Measurements from ENCODE around the gene DLX2. TPM values are rescaled to one million over a fixed set of nuclear protein-coding genes. Genes with fewer than 3 reads are reported as not detected.

The DLX2 gene
- polyA plus RNA-seq, 2 of the 4 experiments (the other 2 are of a cell fraction): 0.04 to 0.19 TPM

DNA sequence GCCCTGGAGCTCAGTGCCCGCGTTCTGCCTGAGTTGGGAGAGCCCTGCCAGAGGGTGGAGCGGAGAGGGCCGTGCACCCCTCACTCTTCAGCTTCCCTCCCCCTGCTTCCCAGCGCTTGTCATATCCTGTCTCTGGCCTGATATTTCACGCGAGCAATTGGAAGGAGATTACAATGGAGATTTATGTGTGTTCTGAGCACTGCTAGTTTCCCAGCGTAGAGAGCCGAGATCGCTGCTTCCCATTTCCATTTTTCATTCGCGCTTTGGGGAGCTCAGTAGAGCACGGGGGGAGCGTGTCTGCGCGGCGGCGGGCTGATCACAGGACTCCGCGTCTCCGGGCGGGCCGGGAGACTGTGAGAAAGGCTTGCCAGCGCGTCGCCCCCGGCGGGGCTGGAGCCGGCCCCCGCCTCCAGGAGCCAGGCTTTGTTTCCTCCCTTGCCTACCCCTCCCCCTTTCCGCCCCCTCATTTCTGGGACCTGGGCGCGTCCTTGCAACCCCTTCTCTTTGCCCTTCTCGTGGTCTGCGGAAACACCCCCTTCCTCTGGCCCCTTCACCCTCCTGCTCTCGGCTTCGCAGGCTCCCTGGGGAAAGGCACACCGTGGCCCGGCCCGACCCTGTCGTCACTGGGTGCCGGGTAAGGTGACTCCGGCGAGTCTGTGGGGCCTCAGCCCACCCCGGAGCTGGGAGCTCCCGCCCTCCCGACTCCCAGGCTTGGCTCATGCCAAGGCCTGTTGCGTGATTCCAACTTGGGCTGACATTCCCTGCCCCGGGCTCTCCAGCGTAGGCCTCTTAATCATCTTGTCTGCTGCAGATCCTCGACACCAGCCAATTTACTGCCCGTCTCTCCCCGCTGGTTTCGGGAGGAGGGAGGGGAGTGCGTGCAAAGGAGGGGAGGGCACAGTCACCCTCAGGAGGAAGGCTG lies 5.8 kb downstream of the DLX2 start:
- peaks cover 30% of the 10 kb centered on the region for H3K4me1 ChIP-seq

DNA sequence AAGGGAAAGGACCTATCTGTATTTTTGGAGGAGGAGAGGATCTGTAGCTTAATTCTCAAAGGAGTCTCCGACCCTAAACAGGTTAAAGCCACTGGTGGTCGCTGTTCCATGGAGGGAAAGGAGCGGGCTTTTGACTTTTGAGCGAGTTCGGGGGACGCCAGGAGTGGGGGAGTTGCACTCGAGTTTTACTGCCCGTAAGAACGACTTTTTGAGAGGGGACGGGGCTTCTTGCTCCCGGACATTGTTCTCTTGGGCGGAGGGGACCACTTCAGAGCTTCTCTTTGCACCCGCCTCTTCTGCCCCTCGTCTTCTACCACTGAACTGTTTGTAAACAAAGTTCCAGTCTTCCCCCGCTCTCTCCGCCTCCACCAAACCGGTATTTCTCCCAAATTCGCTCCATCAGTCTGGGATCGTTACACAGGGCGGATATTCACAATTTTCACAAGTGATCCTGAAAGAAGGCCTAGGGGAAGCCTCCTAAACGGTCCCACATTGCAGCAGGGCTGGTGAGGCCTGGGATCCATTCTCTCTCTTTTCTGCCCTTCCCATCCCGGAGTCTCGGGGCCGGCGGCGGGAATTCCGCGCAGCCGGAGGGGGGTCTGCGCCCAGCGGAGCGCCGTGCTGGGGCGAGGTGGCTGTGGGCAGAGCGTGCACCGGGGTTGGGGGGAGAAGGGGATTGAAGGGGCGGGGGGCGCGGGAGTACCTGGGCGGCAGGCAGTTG lies 6.6 kb downstream of the DLX2 start:
- 90% methylated on average over 29 of the region's 40 CpGs for WGBS (ENCODE audit: missing lambda C conversion rate)
- Histone ChIP-seq H3K9me3 (no peaks in the 10 kb centered on the region), H3K27ac (peak overlapping the region; percentile 88 to 98; a peak in 4 of 6 replicates), H3K4me2 (peak overlapping the region; percentile 89), H3K4me1 (peaks cover 30% of the 10 kb centered on the region), H3K4me3 (peak overlapping the region; percentile 71; the same call in 1 of the 3 replicates)
- TF ChIP-seq KDM5A (IDR thresholded peaks at IDR 0.05) (no peak), ZSCAN20 (CRISPR knock-in tag; IDR thresholded peaks at IDR 0.05) (no peak), EHF (CRISPR knock-in tag; IDR thresholded peaks at IDR 0.05) (no peak), HOXB13 (CRISPR knock-in tag; IDR thresholded peaks at IDR 0.05; ENCODE audit: low read depth) (no peak), POLR2AphosphoS2 (conservative IDR thresholded peaks at IDR 0.05; ENCODE audit: low read length) (no peak), ZC3H11A (IDR thresholded peaks at IDR 0.05) (no peak)
- TF ChIP-seq, protein P1, sequence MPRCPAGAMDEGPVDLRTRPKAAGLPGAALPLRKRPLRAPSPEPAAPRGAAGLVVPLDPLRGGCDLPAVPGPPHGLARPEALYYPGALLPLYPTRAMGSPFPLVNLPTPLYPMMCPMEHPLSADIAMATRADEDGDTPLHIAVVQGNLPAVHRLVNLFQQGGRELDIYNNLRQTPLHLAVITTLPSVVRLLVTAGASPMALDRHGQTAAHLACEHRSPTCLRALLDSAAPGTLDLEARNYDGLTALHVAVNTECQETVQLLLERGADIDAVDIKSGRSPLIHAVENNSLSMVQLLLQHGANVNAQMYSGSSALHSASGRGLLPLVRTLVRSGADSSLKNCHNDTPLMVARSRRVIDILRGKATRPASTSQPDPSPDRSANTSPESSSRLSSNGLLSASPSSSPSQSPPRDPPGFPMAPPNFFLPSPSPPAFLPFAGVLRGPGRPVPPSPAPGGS (IDR thresholded peaks at IDR 0.05): no peak
- TF ChIP-seq, protein P2, sequence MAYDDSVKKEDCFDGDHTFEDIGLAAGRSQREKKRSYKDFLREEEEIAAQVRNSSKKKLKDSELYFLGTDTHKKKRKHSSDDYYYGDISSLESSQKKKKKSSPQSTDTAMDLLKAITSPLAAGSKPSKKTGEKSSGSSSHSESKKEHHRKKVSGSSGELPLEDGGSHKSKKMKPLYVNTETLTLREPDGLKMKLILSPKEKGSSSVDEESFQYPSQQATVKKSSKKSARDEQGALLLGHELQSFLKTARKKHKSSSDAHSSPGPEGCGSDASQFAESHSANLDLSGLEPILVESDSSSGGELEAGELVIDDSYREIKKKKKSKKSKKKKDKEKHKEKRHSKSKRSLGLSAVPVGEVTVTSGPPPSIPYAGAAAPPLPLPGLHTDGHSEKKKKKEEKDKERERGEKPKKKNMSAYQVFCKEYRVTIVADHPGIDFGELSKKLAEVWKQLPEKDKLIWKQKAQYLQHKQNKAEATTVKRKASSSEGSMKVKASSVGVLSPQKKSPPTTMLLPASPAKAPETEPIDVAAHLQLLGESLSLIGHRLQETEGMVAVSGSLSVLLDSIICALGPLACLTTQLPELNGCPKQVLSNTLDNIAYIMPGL (CRISPR knock-in tag; IDR thresholded peaks at IDR 0.05; ENCODE audit: borderline replicate concordance): no peak
- TF ChIP-seq, protein P3, sequence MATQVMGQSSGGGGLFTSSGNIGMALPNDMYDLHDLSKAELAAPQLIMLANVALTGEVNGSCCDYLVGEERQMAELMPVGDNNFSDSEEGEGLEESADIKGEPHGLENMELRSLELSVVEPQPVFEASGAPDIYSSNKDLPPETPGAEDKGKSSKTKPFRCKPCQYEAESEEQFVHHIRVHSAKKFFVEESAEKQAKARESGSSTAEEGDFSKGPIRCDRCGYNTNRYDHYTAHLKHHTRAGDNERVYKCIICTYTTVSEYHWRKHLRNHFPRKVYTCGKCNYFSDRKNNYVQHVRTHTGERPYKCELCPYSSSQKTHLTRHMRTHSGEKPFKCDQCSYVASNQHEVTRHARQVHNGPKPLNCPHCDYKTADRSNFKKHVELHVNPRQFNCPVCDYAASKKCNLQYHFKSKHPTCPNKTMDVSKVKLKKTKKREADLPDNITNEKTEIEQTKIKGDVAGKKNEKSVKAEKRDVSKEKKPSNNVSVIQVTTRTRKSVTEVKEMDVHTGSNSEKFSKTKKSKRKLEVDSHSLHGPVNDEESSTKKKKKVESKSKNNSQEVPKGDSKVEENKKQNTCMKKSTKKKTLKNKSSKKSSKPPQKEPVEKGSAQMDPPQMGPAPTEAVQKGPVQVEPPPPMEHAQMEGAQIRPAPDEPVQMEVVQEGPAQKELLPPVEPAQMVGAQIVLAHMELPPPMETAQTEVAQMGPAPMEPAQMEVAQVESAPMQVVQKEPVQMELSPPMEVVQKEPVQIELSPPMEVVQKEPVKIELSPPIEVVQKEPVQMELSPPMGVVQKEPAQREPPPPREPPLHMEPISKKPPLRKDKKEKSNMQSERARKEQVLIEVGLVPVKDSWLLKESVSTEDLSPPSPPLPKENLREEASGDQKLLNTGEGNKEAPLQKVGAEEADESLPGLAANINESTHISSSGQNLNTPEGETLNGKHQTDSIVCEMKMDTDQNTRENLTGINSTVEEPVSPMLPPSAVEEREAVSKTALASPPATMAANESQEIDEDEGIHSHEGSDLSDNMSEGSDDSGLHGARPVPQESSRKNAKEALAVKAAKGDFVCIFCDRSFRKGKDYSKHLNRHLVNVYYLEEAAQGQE (IDR thresholded peaks at IDR 0.05): no peak
- ChIA-PET CTCF (interaction anchor here (1.1 to 1.7 kb wide), 5 partner anchors 9 to 370 kb away, joined by 3 to 8 read pairs (median 3); no protein-coding TSS in a partner anchor), POLR2A (interaction anchor here (2.3 to 2.7 kb wide), 2 partner anchors 10 to 11 kb away, joined by 9 to 23 read pairs; partner anchors contain the start of gene DLX1)
- FAIRE-seq (no peak), DNase-seq (ENCODE audit: low read depth in 1 of 2, low spot score in 1 of 2) (no peak), ATAC-seq (no peak)

More for the DNA sequence above, 5.8 kb downstream of the DLX2 start:
- WGBS (ENCODE audit: missing lambda C conversion rate): 95% methylated on average over 44 of the region's 55 CpGs
- peak overlapping the region in 1 of 2 experiments; percentile 14; a peak in 1 of 6 replicates for H3K27ac ChIP-seq
- TF ChIP-seq SMC3 (IDR thresholded peaks at IDR 0.05) (no peak), CBX8 (IDR thresholded peaks at IDR 0.05) (no peak), CEBPB (IDR thresholded peaks at IDR 0.05) (no peak)
- no peak for ATAC-seq
- no peaks in the 10 kb centered on the region for H3K9me3 ChIP-seq
- CTCF ChIA-PET: interaction anchor here (1.1 to 1.3 kb wide), 3 partner anchors 10 to 369 kb away, joined by 3 read pairs; no protein-coding TSS in a partner anchor
- no peak for DNase-seq (ENCODE audit: low read depth in 1 of 2, low spot score in 1 of 2)
- H3K4me2 ChIP-seq: no peak overlapping the region
- H3K4me3 ChIP-seq: no peak overlapping the region
- POLR2A ChIA-PET: interaction anchor here (2.6 to 2.7 kb wide), 2 partner anchors 12 kb away, joined by 23 to 32 read pairs; partner anchors contain the start of gene DLX1
- FAIRE-seq: no peak

All from A549 (cell line).